ENCODE measurements around the gene APBA2. TPM values are rescaled to one million over a fixed set of nuclear protein-coding genes. Genes with fewer than 3 reads are reported as not detected.

The APBA2 gene
- total RNA-seq, 1 donor from 2014 or later: 5.3 TPM

- Histone ChIP-seq H3K4me3 (ENCODE audit: low read depth, low read length) (no peak overlapping the region), H3K36me3 (ENCODE audit: control insufficient read depth, insufficient read depth, low read length) (no peaks in the 10 kb centered on the region), H3K27me3 (ENCODE audit: control insufficient read depth, insufficient read depth, low read length) (no peaks in the 10 kb centered on the region)
- DNase-seq (ENCODE audit: low read depth) (no peak), FAIRE-seq (no peak)
- TF ChIP-seq CTCF (IDR thresholded peaks at IDR 0.05; ENCODE audit: insufficient read depth, low read length, severe bottlenecking): no peak
Measured at GRCh38 chr15:28875461-28876000, 10.2 kb upstream of the APBA2 start.

DNA sequence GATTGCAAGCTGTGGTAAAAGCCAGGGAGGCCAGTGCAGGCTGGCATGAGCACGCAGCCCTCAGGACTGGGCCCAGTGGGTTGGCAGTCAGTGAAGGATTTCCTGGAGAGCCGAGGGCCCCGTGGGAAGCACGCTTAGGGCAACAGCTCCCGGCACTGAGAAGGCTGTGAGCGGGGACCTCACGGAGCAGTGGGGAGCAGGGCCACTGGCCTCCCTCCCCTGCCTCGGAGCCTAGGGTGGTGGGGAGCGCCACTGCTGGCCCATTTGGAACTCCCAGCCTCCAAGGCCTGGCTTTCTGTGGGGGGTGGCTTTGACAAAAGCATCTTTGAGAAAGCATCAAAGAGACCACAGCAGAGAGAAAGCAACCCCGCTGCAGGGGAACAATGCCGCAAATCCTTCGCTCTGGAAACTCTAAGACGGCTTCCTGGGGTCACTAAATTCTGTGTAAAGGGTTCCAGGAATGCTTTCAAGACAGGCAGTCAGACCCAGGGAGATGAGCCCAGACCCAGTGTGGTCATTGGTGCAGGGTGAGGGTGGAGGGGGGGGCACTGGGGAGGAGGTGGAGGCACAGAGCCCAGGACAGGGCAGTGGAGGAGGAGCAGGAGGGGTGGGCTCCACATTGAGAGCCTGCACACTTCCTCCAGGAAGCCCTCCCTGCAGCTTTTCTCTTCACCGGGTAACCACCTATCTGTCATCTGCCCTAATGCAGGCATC, 9.5 kb upstream of the APBA2 start:
- TF ChIP-seq CTCF (IDR thresholded peaks at IDR 0.05; ENCODE audit: insufficient read depth, low read length, severe bottlenecking): no peak
- Histone ChIP-seq H3K36me3 (ENCODE audit: control insufficient read depth, insufficient read depth, low read length) (no peaks in the 10 kb centered on the region), H3K4me3 (ENCODE audit: low read depth, low read length) (no peak overlapping the region), H3K27me3 (ENCODE audit: control insufficient read depth, insufficient read depth, low read length) (no peaks in the 10 kb centered on the region)
- FAIRE-seq (no peak), DNase-seq (ENCODE audit: low read depth) (no peak)

DNA sequence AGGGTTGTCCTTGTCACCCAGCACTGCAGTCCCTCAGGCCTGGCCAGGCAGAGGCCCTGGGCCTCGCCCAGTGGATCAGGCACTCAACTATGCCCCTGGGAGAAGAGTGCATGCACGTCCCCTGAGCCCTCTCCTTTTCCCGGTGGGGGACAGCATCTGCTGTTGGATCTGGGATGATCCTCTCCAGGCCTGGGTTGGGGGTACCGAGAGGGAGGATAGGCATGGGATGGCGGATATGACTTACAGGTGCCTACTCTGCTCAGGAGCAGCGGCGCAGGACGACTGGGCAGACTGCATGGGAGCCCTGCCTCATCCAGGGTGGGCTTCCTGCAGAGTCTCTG, 9.0 kb upstream of the APBA2 start:
- DNase-seq (ENCODE audit: low read depth) (no peak), FAIRE-seq (no peak)
- Histone ChIP-seq H3K36me3 (ENCODE audit: control insufficient read depth, insufficient read depth, low read length) (no peaks in the 10 kb centered on the region), H3K27me3 (ENCODE audit: control insufficient read depth, insufficient read depth, low read length) (no peaks in the 10 kb centered on the region), H3K4me3 (ENCODE audit: low read depth, low read length) (no peak overlapping the region)
- TF ChIP-seq CTCF (IDR thresholded peaks at IDR 0.05; ENCODE audit: insufficient read depth, low read length, severe bottlenecking): no peak

DNA sequence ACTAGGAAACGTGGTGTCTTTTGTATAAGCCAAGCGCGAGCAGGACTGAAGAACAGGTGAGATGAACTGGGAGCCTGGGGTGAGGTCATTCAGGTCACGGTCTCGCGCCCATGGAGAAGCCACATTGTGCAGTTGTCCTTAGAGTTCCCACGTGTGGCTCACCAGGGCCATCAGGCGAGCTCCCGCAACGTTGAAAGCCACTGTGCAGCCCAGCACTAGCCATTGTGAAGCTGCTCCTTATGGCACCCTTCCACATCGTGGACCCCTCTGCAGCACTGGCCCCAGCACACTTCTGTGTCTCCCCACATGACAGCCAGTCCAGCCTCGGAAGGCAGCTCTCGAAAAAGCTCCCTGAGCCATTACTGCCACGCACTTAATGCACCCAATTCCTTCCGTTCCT, 7.6 kb upstream of the APBA2 start:
- no peak for DNase-seq (ENCODE audit: low read depth)
- Histone ChIP-seq H3K36me3 (ENCODE audit: control insufficient read depth, insufficient read depth, low read length) (no peaks in the 10 kb centered on the region), H3K4me3 (ENCODE audit: low read depth, low read length) (no peak overlapping the region), H3K27me3 (ENCODE audit: control insufficient read depth, insufficient read depth, low read length) (no peaks in the 10 kb centered on the region)
- no peak for TF ChIP-seq CTCF (IDR thresholded peaks at IDR 0.05; ENCODE audit: insufficient read depth, low read length, severe bottlenecking)
- no peak for FAIRE-seq

DNA sequence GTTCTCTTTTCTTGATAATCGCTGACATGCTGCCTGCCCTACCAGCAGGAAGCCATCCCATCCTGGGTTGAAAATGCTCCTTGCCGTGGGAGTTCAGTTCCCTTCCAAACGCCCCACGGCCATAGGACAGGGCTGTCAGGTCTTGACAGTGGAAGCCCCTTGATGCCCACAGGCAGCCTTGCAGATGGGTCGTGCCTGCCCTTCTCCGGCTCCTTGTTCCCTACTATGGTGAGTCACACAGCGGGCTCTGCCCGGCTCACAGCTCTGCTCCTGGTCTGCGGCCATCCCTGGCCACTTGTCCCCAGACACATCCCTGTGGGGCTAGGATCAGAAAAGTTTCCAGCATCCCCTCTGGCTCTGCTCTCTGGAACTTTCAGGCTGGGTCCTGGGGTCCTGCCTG, 6.2 kb upstream of the APBA2 start:
- TF ChIP-seq CTCF (IDR thresholded peaks at IDR 0.05; ENCODE audit: insufficient read depth, low read length, severe bottlenecking): no peak

GRCh38 chr15:28880680-28881079, 5.1 kb upstream of the APBA2 start:
- Histone ChIP-seq H3K4me3 (ENCODE audit: low read depth, low read length) (no peak overlapping the region), H3K36me3 (ENCODE audit: control insufficient read depth, insufficient read depth, low read length) (no peaks in the 10 kb centered on the region), H3K27me3 (ENCODE audit: control insufficient read depth, insufficient read depth, low read length) (no peaks in the 10 kb centered on the region)
- no peak for FAIRE-seq
- no peak for TF ChIP-seq CTCF (IDR thresholded peaks at IDR 0.05; ENCODE audit: insufficient read depth, low read length, severe bottlenecking)
- DNase-seq (ENCODE audit: low read depth): no peak

More for the DNA sequence above, 6.2 kb upstream of the APBA2 start:
- H3K36me3 ChIP-seq (ENCODE audit: control insufficient read depth, insufficient read depth, low read length): no peaks in the 10 kb centered on the region
- FAIRE-seq (no peak), DNase-seq (ENCODE audit: low read depth) (no peak)
- H3K27me3 ChIP-seq (ENCODE audit: control insufficient read depth, insufficient read depth, low read length): no peaks in the 10 kb centered on the region
- no peak overlapping the region for H3K4me3 ChIP-seq (ENCODE audit: low read depth, low read length)
